ENCODE data around the gene PLAA. TPM values are rescaled to one million over a fixed set of nuclear protein-coding genes. Genes with fewer than 3 reads are reported as not detected.
"Not testable (repeated sequence)": the region's sequence is repeated elsewhere in the genome, so short reads cannot be mapped to it uniquely, and the experiment has no call there.

Gene PLAA
- total RNA-seq, 2 donors from 2014 or later: 24.4 to 32.4 TPM

GRCh38 chr9:26882154-26882553 lies 64.9 kb downstream of the PLAA start:
- no peak overlapping the region for H3K9ac ChIP-seq (ENCODE audit: low read depth in 2 of 2, low read length in 2 of 2)
- H3K4me1 ChIP-seq: no peaks in the 10 kb centered on the region
- no peaks in the 10 kb centered on the region for H3K9me3 ChIP-seq
- intact Hi-C loops (cut with DNase I): no loop called here
- TF ChIP-seq CTCF (IDR thresholded peaks at IDR 0.05): no peak
- H3K36me3 ChIP-seq: peaks cover 4% of the 10 kb centered on the region
- H3K27me3 ChIP-seq: no peaks in the 10 kb centered on the region
- H3K4me3 ChIP-seq: no peak overlapping the region
- H3K27ac ChIP-seq: no peak overlapping the region
- no peak for DNase-seq

- Histone ChIP-seq H3K36me3 (peaks cover 4% of the 10 kb centered on the region), H3K4me1 (no peaks in the 10 kb centered on the region), H3K9ac (ENCODE audit: low read depth in 2 of 2, low read length in 2 of 2) (no peak overlapping the region), H3K27me3 (no peaks in the 10 kb centered on the region), H3K4me3 (no peak overlapping the region), H3K27ac (no peak overlapping the region), H3K9me3 (no peaks in the 10 kb centered on the region)
- intact Hi-C loops (cut with DNase I): no loop called here
- DNase-seq: no peak
- no peak for TF ChIP-seq CTCF (IDR thresholded peaks at IDR 0.05)
These were observed 66.8 kb downstream of the PLAA start for GRCh38 chr9:26880262-26880661.

- H3K9ac ChIP-seq (ENCODE audit: low read depth in 2 of 2, low read length in 2 of 2); DNase-seq; H3K27ac ChIP-seq; H3K36me3 ChIP-seq; H3K4me3 ChIP-seq; H3K9me3 ChIP-seq; H3K27me3 ChIP-seq; H3K4me1 ChIP-seq; intact Hi-C loops (cut with DNase I): not testable (repeated sequence)
These were observed 71.9 kb downstream of the PLAA start for GRCh38 chr9:26875155-26875554.

- H3K27me3 ChIP-seq: no peaks in the 10 kb centered on the region
- no peak overlapping the region for H3K4me3 ChIP-seq
- no peaks in the 10 kb centered on the region for H3K9me3 ChIP-seq
- no peaks in the 10 kb centered on the region for H3K36me3 ChIP-seq
- no peak for DNase-seq
- H3K4me1 ChIP-seq: no peaks in the 10 kb centered on the region
- H3K27ac ChIP-seq: no peak overlapping the region
- no peak overlapping the region for H3K9ac ChIP-seq (ENCODE audit: low read depth in 2 of 2, low read length in 2 of 2)
- no peak for TF ChIP-seq CTCF (IDR thresholded peaks at IDR 0.05)
- intact Hi-C loops (cut with DNase I): no loop called here
These were observed 76.8 kb downstream of the PLAA start for GRCh38 chr9:26870292-26870691.

- H3K4me3 ChIP-seq: no peak overlapping the region
- no peak overlapping the region for H3K27ac ChIP-seq
These were observed 84.0 kb downstream of the PLAA start for GRCh38 chr9:26863074-26863473.

More at GRCh38 chr9:26863074-26863473, 84.0 kb downstream of the PLAA start:
- TF ChIP-seq CTCF (IDR thresholded peaks at IDR 0.05): no peak
- no peaks in the 10 kb centered on the region for H3K27me3 ChIP-seq
- no peaks in the 10 kb centered on the region for H3K4me1 ChIP-seq
- no peak overlapping the region for H3K9ac ChIP-seq (ENCODE audit: low read depth in 2 of 2, low read length in 2 of 2)
- H3K9me3 ChIP-seq: no peaks in the 10 kb centered on the region
- H3K36me3 ChIP-seq: no peaks in the 10 kb centered on the region
- intact Hi-C loops (cut with DNase I): no loop called here
- no peak for DNase-seq

Measured in colonic mucosa (tissue), 4 donors.